Smooth muscle cell (in vitro differentiated cells): ENCODE data around the gene SPATS2L. TPM values are rescaled to one million over a fixed set of nuclear protein-coding genes. Genes with fewer than 3 reads are reported as not detected.

Source experiments
- DNase-seq: peaks from one replicate; lab custom pipeline; 2025; ENCODE audit not compliant: unreplicated experiment; lab: John Stamatoyannopoulos, UW
- H2AFZ ChIP-seq: fragments of 200-600 bp; sonication (generic); 2 replicates; pipeline ENCODE4 v1.6.0; 2016; ENCODE audit warnings: antibody characterized with exemption, low read depth, mild to moderate bottlenecking
- H3F3A ChIP-seq: fragments of 200-600 bp; sonication (generic); 2 replicates; pipeline ENCODE4 v1.6.0; 2017; ENCODE audit warnings: antibody characterized with exemption, low read depth
- H3K27ac ChIP-seq: fragments of 200-600 bp; sonication (generic); 2 replicates; pipeline ENCODE4 v1.5.1; 2016; ENCODE audit warnings: low read depth, mild to moderate bottlenecking
- H3K27me3 ChIP-seq: fragments of 200-600 bp; sonication (generic); 2 replicates; pipeline ENCODE4 v1.6.1; 2016; ENCODE audit warnings: low read depth, mild to moderate bottlenecking
- H3K36me3 ChIP-seq: fragments of 200-600 bp; sonication (generic); 2 replicates; pipeline ENCODE4 v1.5.1; 2016; ENCODE audit warnings: low read depth
- H3K4me1 ChIP-seq: fragments of 200-600 bp; sonication (generic); 2 replicates; pipeline ENCODE4 v1.5.1; 2016; ENCODE audit warnings: low read depth
- H3K4me2 ChIP-seq: fragments of 200-600 bp; sonication (generic); 2 replicates; pipeline ENCODE4 v1.6.0; 2016; ENCODE audit warnings: mild to moderate bottlenecking
- H3K4me3 ChIP-seq: fragments of 200-600 bp; sonication (generic); 2 replicates; pipeline ENCODE4 v1.5.1; 2016; ENCODE audit warnings: mild to moderate bottlenecking
- H3K79me2 ChIP-seq: fragments of 200-600 bp; sonication (generic); 2 replicates; pipeline ENCODE4 v1.6.0; 2016; ENCODE audit warnings: low read depth, mild to moderate bottlenecking
- H3K9ac ChIP-seq: fragments of 200-600 bp; sonication (generic); 2 replicates; pipeline ENCODE4 v1.6.0; 2016; ENCODE audit warnings: low read depth
- H3K9me3 ChIP-seq: fragments of 200-600 bp; sonication (generic); replicated peaks from 2 replicates; pipeline ENCODE4 v1.5.1; 2016; ENCODE audit warnings: low read depth
- H4K20me1 ChIP-seq: fragments of 200-600 bp; sonication (generic); 2 replicates; pipeline ENCODE4 v1.6.0; 2016; ENCODE audit warnings: low read depth
- WGBS: methylation state at CpG from one replicate; pipeline ENCODE4 v1.1.7; 2016; ENCODE audit warnings: low lambda C conversion rate; 5-methylcytosine and 5-hydroxymethylcytosine counted together
- polyA plus RNA-seq: library from polyadenylated mRNA; unstranded; fragments of >200 nt; fragmentation: Nextera tagmentation; extraction: Ambion mirVana; gene quantifications from 2 replicates; pipeline ENCODE4 v1.2.1, GENCODE V29; 2016
- total RNA-seq: library from RNA; depleted of rRNA; stranded (reverse); fragments of >200 nt; gene quantifications from 2 replicates; pipeline ENCODE4 v1.2.3, GENCODE V29; 2014
- TF ChIP-seq, protein P1 (sequence below): fragments of 200-600 bp; sonication (generic); IDR thresholded peaks from 2 replicates; pipeline ENCODE4 v1.5.1; 2017; ENCODE audit warnings: borderline replicate concordance, mild to moderate bottlenecking, antibody characterized with exemption; ENCODE audit not compliant: insufficient read depth, poor library complexity, severe bottlenecking

Gene SPATS2L
- total and polyA plus RNA-seq, 2 experiments from 2014 or later: 356 to 432 TPM

DNA sequence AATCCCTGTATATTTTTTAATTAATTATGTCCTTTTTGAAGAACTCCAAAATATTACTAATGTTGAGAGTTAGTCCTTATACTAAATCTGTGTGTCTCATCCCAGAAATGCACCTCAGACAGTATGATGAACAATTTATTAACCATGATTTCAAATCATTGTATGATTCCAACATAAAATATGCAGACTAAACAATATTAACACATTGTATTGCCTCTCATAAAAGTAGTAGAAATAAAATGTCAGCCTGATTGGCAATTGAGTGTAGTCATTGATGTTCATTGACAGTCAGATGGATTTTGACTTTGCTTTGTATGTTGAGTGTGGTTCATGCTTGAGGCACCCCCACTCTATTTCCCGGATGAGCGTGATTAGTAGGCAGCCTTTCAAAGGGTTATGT lies 145.9 kb downstream of the SPATS2L start:
- H3K27me3 ChIP-seq: no peaks in the 10 kb centered on the region
- no peak for DNase-seq
- H3K4me3 ChIP-seq: no peak overlapping the region
- 96% methylated on average over 2 of the region's 2 CpGs for WGBS
- H3K79me2 ChIP-seq: no peaks in the 10 kb centered on the region
- no peaks in the 10 kb centered on the region for H3K9me3 ChIP-seq
- peaks cover 35% of the 10 kb centered on the region for H4K20me1 ChIP-seq
- H3K27ac ChIP-seq: peak overlapping the region; percentile 3
- no peaks in the 10 kb centered on the region for H3K4me1 ChIP-seq
- TF ChIP-seq, protein P1, sequence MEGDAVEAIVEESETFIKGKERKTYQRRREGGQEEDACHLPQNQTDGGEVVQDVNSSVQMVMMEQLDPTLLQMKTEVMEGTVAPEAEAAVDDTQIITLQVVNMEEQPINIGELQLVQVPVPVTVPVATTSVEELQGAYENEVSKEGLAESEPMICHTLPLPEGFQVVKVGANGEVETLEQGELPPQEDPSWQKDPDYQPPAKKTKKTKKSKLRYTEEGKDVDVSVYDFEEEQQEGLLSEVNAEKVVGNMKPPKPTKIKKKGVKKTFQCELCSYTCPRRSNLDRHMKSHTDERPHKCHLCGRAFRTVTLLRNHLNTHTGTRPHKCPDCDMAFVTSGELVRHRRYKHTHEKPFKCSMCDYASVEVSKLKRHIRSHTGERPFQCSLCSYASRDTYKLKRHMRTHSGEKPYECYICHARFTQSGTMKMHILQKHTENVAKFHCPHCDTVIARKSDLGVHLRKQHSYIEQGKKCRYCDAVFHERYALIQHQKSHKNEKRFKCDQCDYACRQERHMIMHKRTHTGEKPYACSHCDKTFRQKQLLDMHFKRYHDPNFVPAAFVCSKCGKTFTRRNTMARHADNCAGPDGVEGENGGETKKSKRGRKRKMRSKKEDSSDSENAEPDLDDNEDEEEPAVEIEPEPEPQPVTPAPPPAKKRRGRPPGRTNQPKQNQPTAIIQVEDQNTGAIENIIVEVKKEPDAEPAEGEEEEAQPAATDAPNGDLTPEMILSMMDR: no peak
- H3F3A ChIP-seq: peaks cover 26% of the 10 kb centered on the region
- no peak overlapping the region for H3K4me2 ChIP-seq
- no peak overlapping the region for H2AFZ ChIP-seq
- H3K9ac ChIP-seq: no peak overlapping the region
- no peaks in the 10 kb centered on the region for H3K36me3 ChIP-seq

DNA sequence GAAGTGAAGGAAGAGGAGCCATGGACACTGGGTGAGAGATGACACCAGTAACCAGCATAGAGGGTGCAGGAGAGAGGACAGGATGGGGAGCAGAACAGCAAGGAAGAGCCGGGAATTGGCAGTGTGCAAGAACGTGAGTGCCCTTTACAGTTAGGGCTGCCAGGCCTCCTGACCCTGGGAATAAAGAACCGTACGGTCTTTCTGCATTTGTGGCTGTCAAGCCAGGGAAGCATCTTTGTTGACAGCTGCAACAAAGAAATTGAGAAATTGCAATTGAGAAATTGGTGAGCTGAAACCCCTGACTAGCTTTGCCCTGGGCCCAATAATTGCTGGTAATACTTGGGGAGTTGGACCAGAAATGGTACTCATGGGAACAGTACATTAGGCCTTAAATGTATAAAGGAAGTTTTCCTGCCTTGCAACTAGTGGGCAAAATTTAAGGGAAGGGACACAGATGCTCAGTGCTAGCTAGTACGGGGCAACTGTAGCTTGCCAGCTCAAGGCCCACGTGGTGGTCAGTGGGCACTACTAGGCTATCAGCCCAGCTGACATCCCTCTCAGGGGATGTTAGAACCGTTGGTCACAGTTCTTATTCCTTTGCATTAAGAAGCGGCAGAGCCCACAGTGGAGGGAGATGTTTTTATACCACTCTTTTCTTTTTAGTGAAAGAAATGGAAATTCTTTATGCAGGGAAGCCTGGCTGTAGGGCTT lies 146.8 kb downstream of the SPATS2L start:
- no peak for DNase-seq
- H4K20me1 ChIP-seq: peaks cover 31% of the 10 kb centered on the region
- no peak overlapping the region for H2AFZ ChIP-seq
- H3K79me2 ChIP-seq: no peaks in the 10 kb centered on the region
- no peaks in the 10 kb centered on the region for H3K36me3 ChIP-seq
- no peak overlapping the region for H3K9ac ChIP-seq
- H3K27me3 ChIP-seq: no peaks in the 10 kb centered on the region
- WGBS: 90% methylated on average over 8 of the region's 8 CpGs
- no peak overlapping the region for H3K27ac ChIP-seq
- no peaks in the 10 kb centered on the region for H3K4me1 ChIP-seq
- H3K4me3 ChIP-seq: no peak overlapping the region
- TF ChIP-seq, protein P1: no peak
- no peaks in the 10 kb centered on the region for H3K9me3 ChIP-seq
- H3K4me2 ChIP-seq: no peak overlapping the region
- H3F3A ChIP-seq: peaks cover 26% of the 10 kb centered on the region

DNA sequence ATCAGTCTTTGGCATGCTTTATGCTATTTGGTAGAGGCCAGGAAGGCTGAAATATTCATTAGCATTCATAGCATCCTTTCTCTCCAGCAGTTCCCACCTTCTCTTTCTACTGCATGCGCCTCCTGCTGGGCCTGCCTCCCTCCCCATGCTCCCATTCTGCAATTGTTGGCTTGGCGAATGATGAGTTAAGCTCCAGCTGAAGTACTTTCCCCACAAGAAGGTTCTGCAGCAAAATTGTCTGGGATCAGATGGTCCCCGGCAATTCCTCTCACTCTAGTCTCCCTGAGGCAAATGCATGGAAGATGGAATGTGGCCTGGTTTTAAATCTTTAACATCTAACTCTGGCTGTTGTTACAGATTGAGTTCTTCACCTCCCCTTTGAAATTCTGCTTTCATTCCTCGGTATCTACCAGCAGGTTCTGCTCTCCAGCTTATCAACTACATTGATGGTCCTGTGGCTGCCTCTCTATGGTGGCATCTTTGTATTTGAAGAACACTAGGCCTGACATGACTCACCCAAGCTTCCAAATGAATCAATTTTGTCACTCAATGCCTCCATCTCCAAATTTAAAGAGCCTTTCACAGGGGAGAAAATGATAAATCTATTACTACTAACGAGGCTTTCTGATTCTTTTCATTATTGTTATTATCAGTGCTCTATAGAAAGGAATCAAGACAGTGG lies 147.5 kb downstream of the SPATS2L start:
- H3K27ac ChIP-seq: peak overlapping the region; percentile 39
- no peak overlapping the region for H3K4me3 ChIP-seq
- no peak overlapping the region for H3K9ac ChIP-seq
- H3K79me2 ChIP-seq: no peaks in the 10 kb centered on the region
- H3K27me3 ChIP-seq: no peaks in the 10 kb centered on the region
- 48% methylated on average over 5 of the region's 5 CpGs for WGBS
- no peaks in the 10 kb centered on the region for H3K9me3 ChIP-seq
- no peaks in the 10 kb centered on the region for H3K4me1 ChIP-seq
- H3K36me3 ChIP-seq: no peaks in the 10 kb centered on the region
- no peak overlapping the region for H2AFZ ChIP-seq
- no peak for DNase-seq
- H3K4me2 ChIP-seq: no peak overlapping the region
- H4K20me1 ChIP-seq: peaks cover 24% of the 10 kb centered on the region
- peaks cover 26% of the 10 kb centered on the region for H3F3A ChIP-seq
- TF ChIP-seq, protein P1: no peak
